ENCODE measurements around the gene FADS1. TPM values are rescaled to one million over a fixed set of nuclear protein-coding genes. Genes with fewer than 3 reads are reported as not detected.

The FADS1 gene
- total RNA-seq, 4 donors from 2014 or later, result 7.3 to 58.6 (median 21.8) TPM

DNA sequence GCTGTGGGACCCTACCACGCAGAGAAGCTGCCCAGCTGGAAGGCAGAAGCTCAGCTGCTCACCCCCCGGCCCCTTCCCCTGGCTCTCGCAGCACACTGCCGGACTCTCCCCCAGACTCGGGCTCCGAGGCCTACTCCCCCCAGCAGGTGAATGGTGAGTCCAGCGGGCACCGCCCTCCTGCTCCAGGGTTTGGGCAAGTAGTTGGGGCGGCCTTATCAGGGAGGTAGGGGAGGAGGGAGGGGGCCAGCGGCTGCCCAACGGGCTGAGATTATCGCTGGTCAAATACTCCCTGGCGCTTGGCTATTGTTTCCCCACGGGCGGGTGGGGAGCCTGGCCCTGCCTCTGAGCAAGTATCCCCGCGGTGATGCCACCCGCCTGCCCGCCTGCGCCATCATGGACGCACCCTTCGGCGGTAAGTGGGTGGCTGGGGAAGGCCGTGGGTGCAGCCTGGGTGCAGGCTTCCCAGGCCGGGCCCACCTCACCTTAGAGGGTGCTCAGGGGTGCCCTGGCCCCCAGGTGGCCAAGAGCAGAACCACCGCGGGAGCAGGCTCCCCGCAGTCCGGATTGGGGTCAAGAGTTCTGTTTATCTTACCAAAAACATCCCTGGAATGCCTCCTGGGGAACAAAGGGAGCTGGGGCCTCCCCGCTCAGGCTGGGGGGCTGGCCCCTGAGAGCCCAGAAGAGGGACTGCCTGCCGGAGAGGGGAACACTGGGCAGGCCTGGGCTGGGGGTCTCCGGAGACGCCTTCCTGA, 47.5 kb downstream of the FADS1 start:
- 79 to 89% methylated on average over 23 to 30 of the region's 33 CpGs for WGBS, 2 donors
- no peak for DNase-seq (ENCODE audit: low spot score in 2 of 2)
- TF ChIP-seq, protein P1, sequence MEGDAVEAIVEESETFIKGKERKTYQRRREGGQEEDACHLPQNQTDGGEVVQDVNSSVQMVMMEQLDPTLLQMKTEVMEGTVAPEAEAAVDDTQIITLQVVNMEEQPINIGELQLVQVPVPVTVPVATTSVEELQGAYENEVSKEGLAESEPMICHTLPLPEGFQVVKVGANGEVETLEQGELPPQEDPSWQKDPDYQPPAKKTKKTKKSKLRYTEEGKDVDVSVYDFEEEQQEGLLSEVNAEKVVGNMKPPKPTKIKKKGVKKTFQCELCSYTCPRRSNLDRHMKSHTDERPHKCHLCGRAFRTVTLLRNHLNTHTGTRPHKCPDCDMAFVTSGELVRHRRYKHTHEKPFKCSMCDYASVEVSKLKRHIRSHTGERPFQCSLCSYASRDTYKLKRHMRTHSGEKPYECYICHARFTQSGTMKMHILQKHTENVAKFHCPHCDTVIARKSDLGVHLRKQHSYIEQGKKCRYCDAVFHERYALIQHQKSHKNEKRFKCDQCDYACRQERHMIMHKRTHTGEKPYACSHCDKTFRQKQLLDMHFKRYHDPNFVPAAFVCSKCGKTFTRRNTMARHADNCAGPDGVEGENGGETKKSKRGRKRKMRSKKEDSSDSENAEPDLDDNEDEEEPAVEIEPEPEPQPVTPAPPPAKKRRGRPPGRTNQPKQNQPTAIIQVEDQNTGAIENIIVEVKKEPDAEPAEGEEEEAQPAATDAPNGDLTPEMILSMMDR (IDR thresholded peaks at IDR 0.05), result no peak
- no peak for TF ChIP-seq POLR2A (IDR thresholded peaks at IDR 0.05)
- intact Hi-C loops (cut with DNase I; ENCODE audit: low total_unique reads), result no loop called here
- H3K4me3 ChIP-seq (ENCODE audit: low read depth, poor library complexity, severe bottlenecking), result no peak overlapping the region

DNA sequence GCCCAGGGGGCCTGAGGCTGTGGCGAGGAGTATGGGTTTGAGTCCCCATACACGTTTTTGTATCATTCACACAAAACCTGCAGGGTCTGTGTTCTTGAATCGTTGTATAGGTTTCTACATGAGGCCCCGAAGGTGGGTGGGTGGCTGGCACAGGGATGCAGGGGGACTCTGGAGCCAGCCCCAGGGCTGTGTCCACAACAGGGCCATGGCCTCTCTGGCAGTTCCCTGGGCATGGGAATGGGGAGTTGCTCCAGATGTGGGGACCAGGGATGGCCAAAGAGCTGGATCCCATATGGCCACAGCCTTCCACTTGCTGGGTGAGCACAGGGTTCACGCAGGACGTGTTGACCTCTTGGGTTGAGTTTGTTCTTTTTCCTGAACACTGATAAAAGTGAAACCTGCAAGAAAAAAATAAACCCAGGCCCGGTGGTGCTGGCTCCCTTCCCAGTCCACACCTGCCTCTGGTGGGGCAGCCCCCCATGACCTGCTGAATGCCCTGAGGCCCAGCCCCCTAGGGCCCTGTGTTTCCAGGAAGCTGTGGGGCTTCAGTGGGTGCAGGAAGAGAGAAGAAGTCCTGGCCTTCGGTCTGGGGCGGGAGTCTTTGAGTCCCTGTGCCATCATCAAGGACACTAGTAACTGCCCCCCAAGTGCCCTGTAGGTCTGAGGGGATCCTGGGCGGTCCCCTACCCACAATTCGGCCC, 48.3 kb downstream of the FADS1 start:
- WGBS, 2 donors, result 67 to 75% methylated on average over 11 of the region's 11 CpGs
- H3K4me3 ChIP-seq (ENCODE audit: low read depth, poor library complexity, severe bottlenecking), result no peak overlapping the region
- DNase-seq (ENCODE audit: low spot score in 2 of 2), result no peak
- no peak for TF ChIP-seq POLR2A (IDR thresholded peaks at IDR 0.05)
- TF ChIP-seq, protein P1 (IDR thresholded peaks at IDR 0.05), result no peak
- intact Hi-C loops (cut with DNase I; ENCODE audit: low total_unique reads), result no loop called here

DNA sequence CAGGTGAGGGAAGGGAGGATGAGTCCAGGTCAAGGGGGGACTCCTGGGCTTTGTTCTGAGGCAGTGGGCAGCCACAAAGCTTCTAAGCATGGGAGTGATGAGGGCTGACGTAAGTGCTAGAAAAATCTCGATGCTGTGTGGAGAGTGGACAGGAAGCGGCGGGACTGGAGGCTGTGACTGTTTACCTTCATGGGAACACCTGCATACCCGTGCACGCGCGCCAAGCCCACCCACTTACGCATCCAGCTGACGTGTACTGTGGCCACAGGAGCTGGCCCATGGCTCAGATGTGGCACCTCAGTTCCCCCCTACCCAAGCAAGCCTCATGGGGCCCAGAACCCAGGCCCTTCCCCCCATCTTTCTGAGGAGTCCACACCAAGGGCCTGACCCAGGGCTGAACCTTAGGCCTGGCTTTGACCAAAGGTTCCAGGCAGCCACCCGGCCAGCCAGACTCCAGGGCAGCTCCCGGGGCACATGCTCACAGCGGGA, 50.4 kb downstream of the FADS1 start:
- TF ChIP-seq, protein P1 (IDR thresholded peaks at IDR 0.05), result no peak
- TF ChIP-seq POLR2A (IDR thresholded peaks at IDR 0.05), result no peak
- no peak for DNase-seq (ENCODE audit: low spot score in 2 of 2)
- 73 to 75% methylated on average over 13 of the region's 13 CpGs for WGBS, 2 donors
- no peak overlapping the region for H3K4me3 ChIP-seq (ENCODE audit: low read depth, poor library complexity, severe bottlenecking)
- intact Hi-C loops (cut with DNase I; ENCODE audit: low total_unique reads), result no loop called here

DNA sequence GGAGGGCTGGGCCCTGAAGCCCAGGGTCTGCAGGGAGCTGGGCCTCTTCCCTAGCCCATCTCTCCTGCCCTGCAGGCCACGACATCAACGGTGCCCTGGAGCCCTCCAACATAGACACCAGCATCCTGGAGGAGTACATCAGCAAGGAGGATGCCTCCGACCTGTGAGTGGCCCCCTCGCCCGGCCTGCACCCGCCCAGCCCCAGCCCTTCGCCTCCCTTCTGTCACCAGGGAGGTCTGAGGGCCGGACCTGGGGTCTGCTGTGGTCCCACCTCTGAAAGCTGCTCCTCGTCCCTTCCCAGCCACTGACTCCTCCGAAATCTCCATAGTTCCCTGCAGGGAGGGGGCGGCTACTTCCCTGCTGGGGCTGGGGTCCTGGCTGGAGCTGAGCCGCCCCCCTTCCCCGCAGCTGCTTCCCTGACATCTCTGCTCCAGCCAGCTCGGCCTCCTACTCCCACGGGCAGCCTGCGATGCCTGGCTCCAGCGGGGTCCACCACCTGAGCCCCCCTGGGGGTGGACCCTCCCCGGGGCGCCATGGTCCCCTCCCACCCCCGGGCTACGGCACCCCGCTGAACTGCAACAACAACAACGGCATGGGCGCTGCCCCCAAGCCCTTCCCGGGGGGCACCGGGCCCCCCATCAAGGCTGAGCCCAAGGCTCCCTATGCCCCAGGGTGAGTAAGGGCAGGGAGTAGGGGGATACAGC, 51.1 kb downstream of the FADS1 start:
- no peak for TF ChIP-seq POLR2A (IDR thresholded peaks at IDR 0.05)
- TF ChIP-seq, protein P1 (IDR thresholded peaks at IDR 0.05), result no peak
- 83 to 88% methylated on average over 15 to 19 of the region's 26 CpGs for WGBS, 2 donors
- no peak overlapping the region for H3K4me3 ChIP-seq (ENCODE audit: low read depth, poor library complexity, severe bottlenecking)
- intact Hi-C loops (cut with DNase I; ENCODE audit: low total_unique reads), result no loop called here
- no peak for DNase-seq (ENCODE audit: low spot score in 2 of 2)

DNA sequence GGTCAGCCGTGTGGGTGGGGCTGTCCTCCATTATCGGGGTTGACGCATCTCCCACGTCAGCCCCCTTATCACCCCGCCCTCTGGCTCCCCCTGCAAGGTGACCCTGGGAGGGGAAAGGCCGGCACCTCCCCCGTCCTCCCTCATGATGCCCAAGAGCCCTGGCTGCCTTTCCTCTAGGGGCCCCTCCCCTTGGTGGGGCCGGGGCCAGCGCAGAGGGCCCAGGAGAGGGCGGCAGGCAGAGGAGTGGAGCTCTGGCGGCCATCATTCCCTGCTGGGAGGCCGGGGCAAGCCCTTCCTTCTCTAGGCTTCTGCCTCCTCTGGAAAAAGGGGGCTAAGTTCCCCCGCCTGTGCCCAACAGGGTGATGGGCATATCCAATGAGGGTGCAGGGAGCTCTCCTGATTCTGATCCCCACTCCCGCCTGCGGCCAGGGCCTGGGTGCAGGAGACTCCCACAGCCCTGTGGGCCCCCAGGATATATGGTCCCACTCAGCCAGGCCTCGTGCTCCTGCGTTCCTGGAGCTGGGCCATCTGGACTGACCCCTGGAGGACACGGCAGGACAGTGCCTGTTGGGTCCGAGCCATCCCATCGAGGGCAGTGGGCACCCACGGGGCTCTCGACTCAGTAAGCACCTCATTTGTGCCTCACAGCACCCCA, 52.1 kb downstream of the FADS1 start:
- 40 to 68% methylated on average over 14 to 18 of the region's 22 CpGs for WGBS, 2 donors
- no peak for TF ChIP-seq POLR2A (IDR thresholded peaks at IDR 0.05)
- TF ChIP-seq, protein P1 (IDR thresholded peaks at IDR 0.05), result no peak
- DNase-seq (ENCODE audit: low spot score in 2 of 2), result no peak
- H3K4me3 ChIP-seq (ENCODE audit: low read depth, poor library complexity, severe bottlenecking), result no peak overlapping the region
- intact Hi-C loops (cut with DNase I; ENCODE audit: low total_unique reads), result no loop called here
